ENCODE results near the gene KCNA5.

- TF ChIP-seq CTCF (IDR thresholded peaks at IDR 0.05; ENCODE audit: low read depth, low read length) (no peak), EZH2phosphoT487 (IDR thresholded peaks at IDR 0.05; ENCODE audit: low read depth) (no peak)
Observed at GRCh38 chr12:5094986-5095385, 51.3 kb downstream of the KCNA5 start.
